GM19035 (cell line): ENCODE results near the gene ATP5ME.

Experiments used
- ATAC-seq: cut with Tn5 transposase; IDR thresholded peaks from one replicate; pipeline ENCODE4 v1.9.1; 2021; ENCODE audit not compliant: unreplicated experiment

The ATP5ME gene

DNA sequence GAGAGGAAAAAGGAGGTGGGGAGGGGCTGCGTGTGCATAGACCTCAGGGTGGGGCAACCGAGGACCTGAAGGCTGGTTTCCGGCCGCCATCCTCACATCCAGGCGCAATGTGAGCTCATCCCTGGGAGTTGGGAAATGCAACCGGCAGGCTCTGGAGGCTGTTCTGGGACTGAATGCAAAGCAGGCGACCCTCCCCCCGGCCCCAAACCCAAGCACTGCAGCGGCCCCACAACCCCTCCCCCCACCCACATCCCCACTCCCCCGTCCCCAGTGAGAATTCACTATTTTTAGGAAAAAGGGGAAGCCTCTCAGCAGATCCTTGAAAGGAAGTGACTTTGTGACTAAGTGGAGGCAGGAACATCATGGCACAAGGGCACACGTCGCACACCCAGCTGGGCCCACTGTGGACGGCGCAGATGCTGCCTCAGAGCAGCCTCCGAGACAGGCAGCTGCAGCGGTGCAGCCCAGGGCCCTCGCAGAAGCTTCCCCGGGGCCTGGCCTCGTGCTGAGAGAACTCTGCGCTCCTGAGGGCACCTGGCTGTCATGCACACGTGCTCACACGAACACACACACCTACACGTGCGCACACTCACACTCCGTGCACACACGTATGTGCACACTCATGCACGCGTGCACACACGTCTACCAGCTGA lies 50.0 kb downstream of the ATP5ME start:
- no peak for ATAC-seq

DNA sequence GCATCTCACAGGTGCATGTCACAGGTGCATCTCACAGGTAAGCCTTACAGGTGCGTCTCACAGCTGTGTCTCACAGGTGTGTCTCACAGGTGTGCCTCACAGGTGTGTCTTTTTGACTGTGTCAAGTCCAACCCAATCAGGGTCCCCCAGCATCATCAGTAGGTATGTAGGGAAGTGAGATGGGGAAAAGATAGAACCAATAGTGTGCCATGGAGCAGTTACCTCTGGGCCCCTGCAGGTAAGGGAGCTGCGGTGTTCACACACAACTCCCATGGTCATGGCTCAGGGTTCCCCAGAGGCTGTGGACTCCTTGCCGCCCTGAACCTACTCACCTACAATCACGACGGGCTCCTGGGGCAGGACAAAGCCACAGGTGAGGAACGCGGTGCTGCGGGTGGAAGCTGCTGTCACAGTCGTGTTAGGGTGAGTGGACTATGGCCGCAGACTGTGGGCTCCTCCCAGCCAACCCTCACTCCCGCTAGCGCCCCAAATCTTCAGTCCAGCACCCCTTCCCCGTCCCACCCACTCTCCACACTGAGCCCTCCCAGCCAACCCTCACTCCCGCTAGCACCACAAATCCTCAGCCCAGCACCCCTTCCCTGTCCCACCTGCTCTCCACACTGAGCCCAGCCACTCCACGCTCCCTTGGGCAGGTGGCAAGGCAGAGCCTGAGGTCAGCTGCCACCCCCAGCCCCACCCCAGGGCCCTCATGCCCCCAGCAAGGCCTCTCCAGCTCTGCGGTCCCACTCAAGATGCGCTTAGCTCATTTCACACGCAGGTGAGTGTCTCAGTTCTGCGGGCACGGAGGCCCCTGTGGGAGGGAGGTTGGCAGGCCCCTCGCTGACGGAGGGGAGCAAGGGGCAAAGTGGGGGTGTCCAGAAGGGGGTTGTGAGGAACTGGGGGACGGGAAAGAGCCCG lies 50.8 kb downstream of the ATP5ME start:
- no peak for ATAC-seq
